Gastroesophageal sphincter (tissue), 4 donors: ENCODE measurements around the gene FAM131C. TPM values are rescaled to one million over a fixed set of nuclear protein-coding genes. Genes with fewer than 3 reads are reported as not detected.

ENCODE experiments used
- ATAC-seq: fragments of 150-250 bp; one replicate; pipeline ENCODE4 v1.9.1; 2016; ENCODE audit warnings: mild to moderate bottlenecking, moderate library complexity
- H3K27ac ChIP-seq, 4 donors: fragments of 200-600 bp; sonication (generic) in 3 of 4; 1 replicate in 3 of 4; 2 replicates in 1 of 4; pipeline ENCODE4 v1.5.1; 2016 to 2019
- H3K27me3 ChIP-seq: fragments of 200-600 bp; sonication (generic); one replicate; pipeline ENCODE4 v1.5.1; 2019
- H3K36me3 ChIP-seq, 2 donors: fragments of 200-600 bp; sonication (generic); one replicate each; pipeline ENCODE4 v1.5.1; 2019; ENCODE audit warnings: control low read depth in 1 of 2
- H3K4me1 ChIP-seq, 3 donors: fragments of 200-600 bp; sonication (generic); 1 replicate in 2 of 3; 2 replicates in 1 of 3; pipeline ENCODE4 v1.5.1; 2016 to 2019; ENCODE audit warnings: control low read depth in 2 of 3
- H3K4me3 ChIP-seq, 2 donors: fragments of 200-600 bp; sonication (generic); one replicate each; pipeline ENCODE4 v1.5.1; 2019; ENCODE audit warnings: mild to moderate bottlenecking in 1 of 2, moderate library complexity in 1 of 2
- H3K9me3 ChIP-seq, 3 donors: fragments of 200-600 bp; sonication (generic); one replicate each; pipeline ENCODE4 v1.5.1; 2017 to 2019; ENCODE audit warnings: control low read depth in 2 of 3
- CTCF ChIP-seq, 4 experiments: fragments of 200-600 bp in 2 of 4; fragments of 450-650 bp in 2 of 4; sonication (generic) in 1 of 4; IDR thresholded peaks; one replicate each; pipeline ENCODE4 v1.5.1; 2017 to 2019; ENCODE audit warnings: antibody characterized with exemption in 4 of 4, mild to moderate bottlenecking in 2 of 4, moderate library complexity in 2 of 4
- EP300 ChIP-seq: sonication (generic); formaldehyde crosslinking; IDR thresholded peaks from one replicate; pipeline ENCODE4 v1.6.1; 2017; ENCODE audit warnings: antibody characterized with exemption, mild to moderate bottlenecking
- POLR2A ChIP-seq, 2 donors: fragments of 450-650 bp; IDR thresholded peaks; one replicate each; pipeline ENCODE4 v1.6.1; 2017; ENCODE audit warnings: antibody characterized with exemption in 2 of 2, mild to moderate bottlenecking in 2 of 2, moderate library complexity in 1 of 2
- POLR2AphosphoS5 ChIP-seq: sonication (generic); formaldehyde crosslinking; IDR thresholded peaks from one replicate; pipeline ENCODE4 v1.6.1; 2017; ENCODE audit warnings: antibody characterized with exemption
- WGBS, 2 donors: methylation state at CpG; one replicate each; pipeline ENCODE4 v1.1.5; 2018; ENCODE audit warnings: low coverage in 1 of 2; 5-methylcytosine and 5-hydroxymethylcytosine counted together
- total RNA-seq, 4 donors: library from RNA; depleted of rRNA; stranded (reverse); fragments of >200 nt; gene quantifications; one replicate each; pipeline ENCODE4 v1.1.0, GENCODE V29; 2016

Gene FAM131C
- total RNA-seq, 4 donors from 2014 or later: not detected

GRCh38 chr1:16120407-16120806, 47.0 kb upstream of the FAM131C start:
- no peak overlapping the region for H3K4me3 ChIP-seq
- TF ChIP-seq CTCF (IDR thresholded peaks at IDR 0.05): no peak
- no peak for TF ChIP-seq POLR2A (IDR thresholded peaks at IDR 0.05)
- no peak for TF ChIP-seq EP300
- no peak for TF ChIP-seq POLR2AphosphoS5
- no peaks in the 10 kb centered on the region for H3K27me3 ChIP-seq
- no peaks in the 10 kb centered on the region for H3K9me3 ChIP-seq
- peaks cover 0 to 11% of the 10 kb centered on the region in 2 donors for H3K36me3 ChIP-seq
- peaks cover 0 to 9% (median 0%) of the 10 kb centered on the region in 3 donors for H3K4me1 ChIP-seq
- WGBS, 2 donors: 83 to 100% methylated on average over 1 of the region's 1 CpG
- ATAC-seq: no peak
- H3K27ac ChIP-seq: no peak overlapping the region

GRCh38 chr1:16119926-16120325, 46.5 kb upstream of the FAM131C start:
- Histone ChIP-seq H3K27ac (no peak overlapping the region), H3K27me3 (no peaks in the 10 kb centered on the region), H3K36me3 (peaks cover 0 to 7% of the 10 kb centered on the region in 2 donors), H3K4me1 (peaks cover 0 to 9% (median 0%) of the 10 kb centered on the region in 3 donors), H3K9me3 (no peaks in the 10 kb centered on the region), H3K4me3 (no peak overlapping the region)
- TF ChIP-seq CTCF (IDR thresholded peaks at IDR 0.05) (no peak), POLR2AphosphoS5 (no peak), POLR2A (IDR thresholded peaks at IDR 0.05) (no peak), EP300 (no peak)
- ATAC-seq: no peak
- WGBS, 2 donors: 87% methylated on average over 3 of the region's 10 CpGs; no CpG with 5 or more reads in 1 of the 2 donors

GRCh38 chr1:16119504-16119903, 46.1 kb upstream of the FAM131C start:
- TF ChIP-seq POLR2A (IDR thresholded peaks at IDR 0.05): no peak
- TF ChIP-seq EP300: no peak
- no peak for TF ChIP-seq POLR2AphosphoS5
- no peak for TF ChIP-seq CTCF (IDR thresholded peaks at IDR 0.05)
- peaks cover 0 to 2% of the 10 kb centered on the region in 2 donors for H3K36me3 ChIP-seq
- no peaks in the 10 kb centered on the region for H3K27me3 ChIP-seq
- WGBS, 2 donors: 94 to 95% methylated on average over 6 of the region's 6 CpGs
- H3K9me3 ChIP-seq: no peaks in the 10 kb centered on the region
- H3K4me3 ChIP-seq: no peak overlapping the region
- no peak overlapping the region for H3K27ac ChIP-seq
- no peak for ATAC-seq
- peaks cover 0 to 9% (median 0%) of the 10 kb centered on the region in 3 donors for H3K4me1 ChIP-seq

GRCh38 chr1:16118706-16119105, 45.3 kb upstream of the FAM131C start:
- no peak for ATAC-seq
- no peaks in the 10 kb centered on the region for H3K9me3 ChIP-seq
- H3K4me1 ChIP-seq: peaks cover 0 to 9% (median 0%) of the 10 kb centered on the region in 3 donors
- 50 to 84% methylated on average over 2 to 6 of the region's 9 CpGs for WGBS, 2 donors
- TF ChIP-seq CTCF (IDR thresholded peaks at IDR 0.05) (no peak), POLR2AphosphoS5 (no peak), EP300 (no peak), POLR2A (IDR thresholded peaks at IDR 0.05) (no peak)
- no peak overlapping the region for H3K4me3 ChIP-seq
- no peaks in the 10 kb centered on the region for H3K36me3 ChIP-seq
- H3K27me3 ChIP-seq: no peaks in the 10 kb centered on the region
- H3K27ac ChIP-seq: no peak overlapping the region

GRCh38 chr1:16117936-16118335, 44.5 kb upstream of the FAM131C start:
- TF ChIP-seq EP300 (no peak), POLR2A (IDR thresholded peaks at IDR 0.05) (no peak), CTCF (IDR thresholded peaks at IDR 0.05) (no peak), POLR2AphosphoS5 (no peak)
- 80 to 84% methylated on average over 1 to 8 of the region's 8 CpGs for WGBS, 2 donors
- Histone ChIP-seq H3K4me3 (no peak overlapping the region), H3K27ac (no peak overlapping the region), H3K27me3 (no peaks in the 10 kb centered on the region), H3K4me1 (peaks cover 0 to 14% (median 2%) of the 10 kb centered on the region in 3 donors), H3K36me3 (no peaks in the 10 kb centered on the region), H3K9me3 (no peaks in the 10 kb centered on the region)
- no peak for ATAC-seq
